Transverse colon (tissue), 4 donors: Measurements from ENCODE around the gene OAS3. TPM values are rescaled to one million over a fixed set of nuclear protein-coding genes. Genes with fewer than 3 reads are reported as not detected.
A peak's percentile ranks its signal among the peaks of the same experiment; 100 is the strongest.

Source experiments
- DNase-seq: peaks from one replicate; pipeline ENCODE4 v3.0.0-alpha.2; 2019
- H3K27ac ChIP-seq, 4 donors: fragments of 200-600 bp; sonication (generic); 2 replicates each; pipeline ENCODE4 v1.5.1; 2016 to 2018; ENCODE audit warnings: inconsistent platforms in 4 of 4
- H3K27me3 ChIP-seq: fragments of 200-600 bp; sonication (generic); 2 replicates; pipeline ENCODE4 v1.5.1; 2017; ENCODE audit warnings: inconsistent platforms
- H3K36me3 ChIP-seq, 4 donors: fragments of 200-600 bp; sonication (generic); 2 replicates each; pipeline ENCODE4 v1.5.1; 2017 to 2019; ENCODE audit warnings: inconsistent platforms in 4 of 4
- H3K4me1 ChIP-seq, 4 donors: fragments of 200-600 bp; sonication (generic); 2 replicates each; pipeline ENCODE4 v1.5.1; 2017 to 2020; ENCODE audit warnings: inconsistent platforms in 4 of 4
- H3K4me3 ChIP-seq, 4 donors: fragments of 200-600 bp; sonication (generic); 1 replicate in 1 of 4; 2 replicates in 3 of 4; pipeline versions ENCODE4 v1.5.1 to v1.6.1; 2017 to 2019; ENCODE audit warnings: inconsistent platforms in 4 of 4
- H3K9me3 ChIP-seq, 2 donors: fragments of 200-600 bp; sonication (generic); 2 replicates each; pipeline ENCODE4 v1.5.1; 2017 to 2019; ENCODE audit warnings: inconsistent platforms in 2 of 2
- CTCF ChIP-seq, 5 experiments: fragments of 200-600 bp in 3 of 5; fragments of 450-650 bp in 2 of 5; sonication (generic) in 3 of 5; IDR thresholded peaks; 1 replicate in 2 of 5; 2 replicates in 3 of 5; pipeline ENCODE4 v1.5.1; 2016 to 2017; ENCODE audit warnings: antibody characterized with exemption in 5 of 5, inconsistent platforms in 3 of 5, mild to moderate bottlenecking in 2 of 5, moderate library complexity in 1 of 5
- EP300 ChIP-seq: sonication (generic); formaldehyde crosslinking; IDR thresholded peaks from one replicate; pipeline ENCODE4 v1.6.1; 2017; ENCODE audit warnings: antibody characterized with exemption, low read depth
- POLR2A ChIP-seq: fragments of 450-650 bp; IDR thresholded peaks from one replicate; pipeline ENCODE4 v1.6.1; 2016; ENCODE audit warnings: antibody characterized with exemption, mild to moderate bottlenecking, moderate library complexity
- POLR2AphosphoS5 ChIP-seq, 3 donors: sonication (generic); formaldehyde crosslinking; IDR thresholded peaks; one replicate each; pipeline ENCODE4 v1.6.1; 2016; ENCODE audit warnings: antibody characterized with exemption in 3 of 3
- WGBS, 2 donors: methylation state at CpG; one replicate each; pipeline ENCODE4 v1.1.5; 2018; ENCODE audit warnings: low coverage in 1 of 2; 5-methylcytosine and 5-hydroxymethylcytosine counted together
- in situ Hi-C, 4 donors: fragments of 200-750 bp; cut with MboI; loops; one replicate each; pipeline versions ENCODE4 v1.15.0 to v1.15.1; 2017; ENCODE audit warnings: low sequenced_read_pairs in 3 of 4, low pct_ligation_motif_present in 1 of 4, low pct_unique_long_range_greater_than_20kb in 1 of 4
- intact Hi-C: fragments of 100-400 bp; cut with DNase I; formaldehyde crosslinking; loops from one replicate; pipeline ENCODE4 v1.15.1; 2023; ENCODE audit warnings: low total_unique reads
- total RNA-seq, 4 donors: library from RNA; depleted of rRNA; stranded (reverse); fragments of >200 nt; gene quantifications; one replicate each; pipeline ENCODE4 v1.1.0, GENCODE V29; 2016

Gene OAS3
- total RNA-seq, 4 donors from 2014 or later: 6.2 to 17.6 (median 12.4) TPM

DNA sequence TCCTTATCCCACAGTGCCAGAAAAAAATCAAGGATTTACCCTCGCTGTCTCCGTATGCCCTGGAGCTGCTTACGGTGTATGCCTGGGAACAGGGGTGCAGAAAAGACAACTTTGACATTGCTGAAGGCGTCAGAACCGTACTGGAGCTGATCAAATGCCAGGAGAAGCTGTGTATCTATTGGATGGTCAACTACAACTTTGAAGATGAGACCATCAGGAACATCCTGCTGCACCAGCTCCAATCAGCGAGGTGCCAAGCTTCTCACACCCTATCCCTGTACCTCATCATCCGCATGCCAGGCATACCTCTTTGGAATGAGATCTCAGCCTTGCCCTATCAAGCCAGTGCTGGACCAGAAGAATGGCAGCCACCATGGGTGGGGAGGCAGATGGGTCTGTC is 59.2 kb downstream of the OAS3 start:
- Histone ChIP-seq H3K27me3 (no peaks in the 10 kb centered on the region), H3K4me1 (peaks cover 0 to 3% (median 0%) of the 10 kb centered on the region in 4 donors), H3K4me3 (no peak overlapping the region), H3K9me3 (no peaks in the 10 kb centered on the region), H3K27ac (no peak overlapping the region), H3K36me3 (peaks cover 0 to 7% (median 0%) of the 10 kb centered on the region in 4 donors)
- DNase-seq: no peak
- 95% methylated on average over 7 of the region's 7 CpGs; no CpG with 5 or more reads in 1 of the 2 donors for WGBS, 2 donors
- intact Hi-C loops (no loop called here), in situ Hi-C loops (no loop called here)
- TF ChIP-seq POLR2AphosphoS5 (IDR thresholded peaks at IDR 0.05) (no peak), POLR2A (no peak), EP300 (no peak), CTCF (IDR thresholded peaks at IDR 0.05) (no peak)

- peak; percentile 57 for DNase-seq
- WGBS, 2 donors: 72 to 85% methylated on average over 11 to 12 of the region's 12 CpGs
- Histone ChIP-seq H3K27me3 (no peaks in the 10 kb centered on the region), H3K36me3 (peaks cover 0 to 7% (median 0%) of the 10 kb centered on the region in 4 donors), H3K4me3 (no peak overlapping the region), H3K4me1 (no peaks in the 10 kb centered on the region), H3K9me3 (no peaks in the 10 kb centered on the region), H3K27ac (no peak overlapping the region)
- in situ Hi-C loops (no loop called here), intact Hi-C loops (no loop called here)
- no peak for TF ChIP-seq POLR2AphosphoS5 (IDR thresholded peaks at IDR 0.05)
- TF ChIP-seq CTCF (IDR thresholded peaks at IDR 0.05): no peak
- no peak for TF ChIP-seq EP300
- TF ChIP-seq POLR2A: no peak
Observed at GRCh38 chr12:112998987-112999767, 60.9 kb downstream of the OAS3 start.

GRCh38 chr12:113000433-113000832 is 62.2 kb downstream of the OAS3 start:
- intact Hi-C loops: no loop called here
- WGBS, 2 donors: 81 to 96% methylated on average over 4 to 6 of the region's 6 CpGs
- Histone ChIP-seq H3K4me1 (no peaks in the 10 kb centered on the region), H3K4me3 (no peak overlapping the region), H3K27me3 (no peaks in the 10 kb centered on the region), H3K9me3 (no peaks in the 10 kb centered on the region), H3K36me3 (peaks cover 0 to 7% (median 0%) of the 10 kb centered on the region in 4 donors), H3K27ac (no peak overlapping the region)
- TF ChIP-seq CTCF (IDR thresholded peaks at IDR 0.05): no peak
- no peak for TF ChIP-seq EP300
- no peak for TF ChIP-seq POLR2AphosphoS5 (IDR thresholded peaks at IDR 0.05)
- no peak for TF ChIP-seq POLR2A
- in situ Hi-C loops: no loop called here
- no peak for DNase-seq

GRCh38 chr12:113002155-113002554 is 63.9 kb downstream of the OAS3 start:
- H3K36me3 ChIP-seq: peaks cover 0 to 7% (median 0%) of the 10 kb centered on the region in 4 donors
- TF ChIP-seq EP300: no peak
- TF ChIP-seq CTCF (IDR thresholded peaks at IDR 0.05): peak in 2 of 5 experiments; percentile 12 to 17
- in situ Hi-C loops (no loop called here), intact Hi-C loops (no loop called here)
- no peak for DNase-seq
- no peak overlapping the region for H3K4me3 ChIP-seq
- WGBS, 2 donors: 17 to 60% methylated on average over 1 to 4 of the region's 4 CpGs
- no peaks in the 10 kb centered on the region for H3K9me3 ChIP-seq
- H3K27me3 ChIP-seq: no peaks in the 10 kb centered on the region
- H3K4me1 ChIP-seq: no peaks in the 10 kb centered on the region
- no peak overlapping the region for H3K27ac ChIP-seq
